Endodermal cell (in vitro differentiated cells): ENCODE measurements around the gene RYR3. TPM values are rescaled to one million over a fixed set of nuclear protein-coding genes. Genes with fewer than 3 reads are reported as not detected.

Experiments
- DNase-seq: peaks from one replicate; pipeline ENCODE4 v3.0.0-alpha.2; 2017
- H3K27ac ChIP-seq: 2 replicates; pipeline ENCODE4 v1.5.1; 2013; ENCODE audit warnings: mild to moderate bottlenecking, low read depth, low read length, moderate library complexity
- H3K27me3 ChIP-seq: 2 replicates; pipeline ENCODE4 v1.6.1; 2013; ENCODE audit warnings: mild to moderate bottlenecking, low read length, moderate library complexity; ENCODE audit not compliant: insufficient read depth, control insufficient read depth, poor library complexity, severe bottlenecking
- H3K36me3 ChIP-seq: 2 replicates; pipeline ENCODE4 v1.7.0; 2013; ENCODE audit warnings: mild to moderate bottlenecking, low read length, moderate library complexity; ENCODE audit not compliant: control insufficient read depth, insufficient read depth
- H3K4me1 ChIP-seq: one replicate; pipeline ENCODE4 v1.7.0; 2013; ENCODE audit warnings: low read length; ENCODE audit not compliant: control insufficient read depth, insufficient read depth
- H3K4me3 ChIP-seq: 2 replicates; pipeline ENCODE4 v1.5.1; 2013; ENCODE audit warnings: mild to moderate bottlenecking, low read length, moderate library complexity
- H3K9ac ChIP-seq: 2 replicates; pipeline ENCODE4 v1.6.1; 2013; ENCODE audit warnings: mild to moderate bottlenecking, low read length, moderate library complexity; ENCODE audit not compliant: poor library complexity, severe bottlenecking; ENCODE audit errors: extremely low read depth
- H3K9me3 ChIP-seq: 2 replicates; pipeline ENCODE4 v1.6.1; 2013; ENCODE audit warnings: mild to moderate bottlenecking, low read length, moderate library complexity; ENCODE audit not compliant: control insufficient read depth
- H3K27ac Mint-ChIP-seq: 2 replicates; pipeline ENCODE4 v1.8.0; 2020; ENCODE audit warnings: mixed read lengths
- H3K27me3 Mint-ChIP-seq: 2 replicates; pipeline ENCODE4 v1.8.0; 2021; ENCODE audit warnings: mild to moderate bottlenecking, mixed read lengths; ENCODE audit not compliant: insufficient read depth
- H3K36me3 Mint-ChIP-seq: 2 replicates; pipeline ENCODE4 v1.8.0; 2020; ENCODE audit warnings: low read depth, mixed read lengths
- H3K4me1 Mint-ChIP-seq: 2 replicates; pipeline ENCODE4 v1.8.0; 2020; ENCODE audit warnings: mixed read lengths
- H3K4me3 Mint-ChIP-seq: 2 replicates; pipeline ENCODE4 v1.8.0; 2020; ENCODE audit warnings: mild to moderate bottlenecking, moderate library complexity, mixed read lengths
- H3K9me3 Mint-ChIP-seq: 2 replicates; pipeline ENCODE4 v1.8.0; 2020; ENCODE audit warnings: mild to moderate bottlenecking, mixed read lengths
- WGBS, 2 experiments: methylation state at CpG; one replicate each; pipeline versions ENCODE4 v1.1.5 to v1.1.7; 2013; ENCODE audit warnings: missing lambda C conversion rate in 2 of 2, mixed read lengths in 1 of 2; ENCODE audit not compliant: insufficient coverage in 1 of 2, insufficient read length in 1 of 2; 5-methylcytosine and 5-hydroxymethylcytosine counted together
- total RNA-seq, 2 donors: library from RNA; stranded (reverse); fragmentation: NEBNext Ultra II Directional in 1 of 2; extraction: Animal tissue kit (Norgen Biotek cat#: 25700) in 1 of 2; gene quantifications; 2 replicates in 1 of 2; 3 replicates in 1 of 2; pipeline ENCODE4 v1.2.1, GENCODE V29; 2021
- TF ChIP-seq, protein P1 (sequence below): fragments of 200-600 bp; sonication (generic); conservative IDR thresholded peaks from 2 replicates; pipeline ENCODE4 v1.5.0; 2021; ENCODE audit warnings: antibody characterized with exemption, mild to moderate bottlenecking

Gene RYR3
- total RNA-seq, 2 donors from 2014 or later, result 0.71 to 1.4 TPM

DNA sequence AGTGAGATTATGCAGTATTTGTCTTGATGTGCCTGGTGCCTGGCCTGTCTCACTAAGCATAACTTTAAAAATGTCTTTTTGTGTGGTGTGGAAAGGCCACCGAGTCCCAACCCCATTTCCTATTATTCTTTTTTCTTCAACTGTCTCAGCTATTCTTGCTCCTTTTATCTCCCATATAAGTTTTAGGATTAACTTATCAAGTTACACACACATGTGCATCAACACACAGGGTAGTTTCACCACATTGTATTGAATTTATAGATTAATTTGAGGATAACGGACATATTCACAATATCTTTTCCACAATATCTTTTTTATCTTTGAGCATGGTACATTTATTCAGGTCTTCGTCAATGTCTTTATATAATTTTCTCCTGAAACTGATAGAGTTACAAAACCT lies 127.6 kb downstream of the RYR3 start:
- H3K27me3 Mint-ChIP-seq, result no peaks in the 10 kb centered on the region
- H3K27ac ChIP-seq, result no peak overlapping the region
- no peaks in the 10 kb centered on the region for H3K4me1 Mint-ChIP-seq
- H3K27me3 ChIP-seq, result no peaks in the 10 kb centered on the region
- no peak overlapping the region for H3K9ac ChIP-seq
- no peaks in the 10 kb centered on the region for H3K36me3 Mint-ChIP-seq
- H3K9me3 Mint-ChIP-seq, result peaks cover 2% of the 10 kb centered on the region
- TF ChIP-seq, protein P1, sequence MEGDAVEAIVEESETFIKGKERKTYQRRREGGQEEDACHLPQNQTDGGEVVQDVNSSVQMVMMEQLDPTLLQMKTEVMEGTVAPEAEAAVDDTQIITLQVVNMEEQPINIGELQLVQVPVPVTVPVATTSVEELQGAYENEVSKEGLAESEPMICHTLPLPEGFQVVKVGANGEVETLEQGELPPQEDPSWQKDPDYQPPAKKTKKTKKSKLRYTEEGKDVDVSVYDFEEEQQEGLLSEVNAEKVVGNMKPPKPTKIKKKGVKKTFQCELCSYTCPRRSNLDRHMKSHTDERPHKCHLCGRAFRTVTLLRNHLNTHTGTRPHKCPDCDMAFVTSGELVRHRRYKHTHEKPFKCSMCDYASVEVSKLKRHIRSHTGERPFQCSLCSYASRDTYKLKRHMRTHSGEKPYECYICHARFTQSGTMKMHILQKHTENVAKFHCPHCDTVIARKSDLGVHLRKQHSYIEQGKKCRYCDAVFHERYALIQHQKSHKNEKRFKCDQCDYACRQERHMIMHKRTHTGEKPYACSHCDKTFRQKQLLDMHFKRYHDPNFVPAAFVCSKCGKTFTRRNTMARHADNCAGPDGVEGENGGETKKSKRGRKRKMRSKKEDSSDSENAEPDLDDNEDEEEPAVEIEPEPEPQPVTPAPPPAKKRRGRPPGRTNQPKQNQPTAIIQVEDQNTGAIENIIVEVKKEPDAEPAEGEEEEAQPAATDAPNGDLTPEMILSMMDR, result no peak
- DNase-seq, result no peak
- no peaks in the 10 kb centered on the region for H3K4me1 ChIP-seq
- no peaks in the 10 kb centered on the region for H3K9me3 ChIP-seq
- no peak overlapping the region for H3K4me3 Mint-ChIP-seq
- 99 to 100% methylated on average over 1 to 3 of the region's 3 CpGs for WGBS, 2 experiments
- H3K36me3 ChIP-seq, result no peaks in the 10 kb centered on the region
- H3K4me3 ChIP-seq, result no peak overlapping the region
- no peak overlapping the region for H3K27ac Mint-ChIP-seq

DNA sequence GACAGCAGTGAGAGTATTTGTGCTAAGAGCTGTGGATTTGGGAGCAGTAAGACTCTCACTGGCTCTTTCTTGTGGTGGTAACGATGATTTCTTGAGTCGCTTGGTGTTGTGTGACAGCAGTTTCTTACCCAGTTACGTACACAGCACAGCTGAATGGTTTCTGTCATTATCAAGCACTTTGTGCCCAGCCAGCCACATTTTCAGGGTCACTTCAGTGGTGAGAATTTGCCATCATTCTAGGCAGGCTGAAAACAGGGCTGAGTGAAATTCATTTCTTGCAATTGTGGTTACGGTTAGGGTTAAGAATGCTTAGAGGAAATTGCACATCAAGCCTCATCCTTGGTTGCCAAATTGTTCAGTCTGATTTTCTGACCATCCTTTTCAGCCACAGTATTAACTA lies 130.1 kb downstream of the RYR3 start:
- Mint-ChIP-seq H3K4me3 (no peak overlapping the region), H3K9me3 (no peaks in the 10 kb centered on the region)
- WGBS, 2 experiments, result 91 to 100% methylated on average over 1 to 4 of the region's 4 CpGs

DNA sequence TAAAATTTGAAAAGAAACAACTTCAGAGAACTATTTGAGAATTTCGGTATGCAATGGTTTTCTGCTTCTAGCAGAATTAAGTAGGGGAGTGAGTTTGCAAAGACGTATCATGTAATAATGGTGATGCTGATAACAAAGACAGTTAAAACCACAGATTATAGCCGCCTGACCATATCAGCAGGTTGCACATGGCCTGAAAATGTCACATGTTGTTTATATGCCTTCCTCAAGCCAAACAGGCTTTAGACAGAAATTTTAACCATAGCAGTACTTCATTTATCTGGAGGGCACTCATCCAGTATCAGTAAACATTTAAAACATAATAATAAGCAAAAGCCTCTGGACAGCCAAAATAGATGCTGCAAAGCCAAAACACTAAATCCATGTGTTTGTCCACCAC lies 131.7 kb downstream of the RYR3 start:
- H3K4me3 Mint-ChIP-seq, result no peak overlapping the region
- no peaks in the 10 kb centered on the region for H3K4me1 Mint-ChIP-seq
- TF ChIP-seq, protein P1, result no peak
- no peak overlapping the region for H3K27ac Mint-ChIP-seq
- no peaks in the 10 kb centered on the region for H3K9me3 Mint-ChIP-seq
- no peaks in the 10 kb centered on the region for H3K27me3 Mint-ChIP-seq
- DNase-seq, result no peak
- H3K27me3 ChIP-seq, result no peaks in the 10 kb centered on the region
- H3K4me1 ChIP-seq, result no peaks in the 10 kb centered on the region
- no peak overlapping the region for H3K27ac ChIP-seq
- 85 to 91% methylated on average over 3 of the region's 3 CpGs for WGBS, 2 experiments
- no peaks in the 10 kb centered on the region for H3K36me3 Mint-ChIP-seq
- no peaks in the 10 kb centered on the region for H3K9me3 ChIP-seq
- H3K36me3 ChIP-seq, result no peaks in the 10 kb centered on the region
- H3K4me3 ChIP-seq, result no peak overlapping the region
- no peak overlapping the region for H3K9ac ChIP-seq

More for the DNA sequence above, 130.1 kb downstream of the RYR3 start:
- Mint-ChIP-seq H3K36me3 (no peaks in the 10 kb centered on the region), H3K27ac (no peak overlapping the region), H3K27me3 (no peaks in the 10 kb centered on the region), H3K4me1 (no peaks in the 10 kb centered on the region)
- Histone ChIP-seq H3K4me1 (no peaks in the 10 kb centered on the region), H3K9me3 (no peaks in the 10 kb centered on the region), H3K36me3 (no peaks in the 10 kb centered on the region), H3K4me3 (no peak overlapping the region), H3K27ac (no peak overlapping the region), H3K9ac (no peak overlapping the region), H3K27me3 (no peaks in the 10 kb centered on the region)
- no peak for DNase-seq
- TF ChIP-seq, protein P1, result no peak
